Stimulated activated CD8-positive, alpha-beta memory T cell treated with anti-CD3 and anti-CD28 coated beads, Interleukin-4, amount 100 ng/mL, for 1 hour (primary cell): Measurements from ENCODE around the gene MTG1.
A peak's percentile ranks its signal among the peaks of the same experiment; 100 is the strongest.

ENCODE experiments used
- DNase-seq, 2 donors: peaks; one replicate each; pipeline ENCODE4 v3.0.0-alpha.2; 2020; ENCODE audit warnings: low read depth in 2 of 2, low spot score in 1 of 2

Gene MTG1, protein sequence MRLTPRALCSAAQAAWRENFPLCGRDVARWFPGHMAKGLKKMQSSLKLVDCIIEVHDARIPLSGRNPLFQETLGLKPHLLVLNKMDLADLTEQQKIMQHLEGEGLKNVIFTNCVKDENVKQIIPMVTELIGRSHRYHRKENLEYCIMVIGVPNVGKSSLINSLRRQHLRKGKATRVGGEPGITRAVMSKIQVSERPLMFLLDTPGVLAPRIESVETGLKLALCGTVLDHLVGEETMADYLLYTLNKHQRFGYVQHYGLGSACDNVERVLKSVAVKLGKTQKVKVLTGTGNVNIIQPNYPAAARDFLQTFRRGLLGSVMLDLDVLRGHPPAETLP

GRCh38 chr10:133394064-133394663, at the start of gene MTG1:
MTG1 (plus strand) TSS chr10:133394157; CDS start chr10:133394221, 64 bp downstream.
- peak; percentile 72 to 88 for DNase-seq

- no peak for DNase-seq
These were observed 49.7 kb upstream of the MTG1 start for GRCh38 chr10:133344236-133344635.

- no peak for DNase-seq
These were observed 47.5 kb upstream of the MTG1 start for GRCh38 chr10:133346413-133346812.

- DNase-seq, result no peak
These were observed 46.0 kb upstream of the MTG1 start for GRCh38 chr10:133347710-133348517.

DNA sequence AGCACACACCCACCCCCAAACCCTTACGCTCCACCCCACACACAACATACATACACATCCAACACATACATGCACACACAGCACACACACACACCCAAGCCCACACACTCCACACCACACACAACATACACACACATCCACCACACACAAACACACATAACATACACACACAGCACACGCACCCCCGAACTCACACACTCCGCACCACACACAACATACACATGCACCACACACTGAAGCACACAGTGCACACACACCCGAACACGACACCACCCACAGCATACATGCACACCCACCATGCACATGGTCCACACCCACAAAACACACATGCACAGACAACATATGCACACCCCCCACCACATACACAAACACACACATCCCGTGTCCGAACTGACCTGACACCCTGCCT, 44.8 kb upstream of the MTG1 start:
- DNase-seq, result no peak

GRCh38 chr10:133349577-133350011, 44.4 kb upstream of the MTG1 start:
- DNase-seq, result no peak

DNA sequence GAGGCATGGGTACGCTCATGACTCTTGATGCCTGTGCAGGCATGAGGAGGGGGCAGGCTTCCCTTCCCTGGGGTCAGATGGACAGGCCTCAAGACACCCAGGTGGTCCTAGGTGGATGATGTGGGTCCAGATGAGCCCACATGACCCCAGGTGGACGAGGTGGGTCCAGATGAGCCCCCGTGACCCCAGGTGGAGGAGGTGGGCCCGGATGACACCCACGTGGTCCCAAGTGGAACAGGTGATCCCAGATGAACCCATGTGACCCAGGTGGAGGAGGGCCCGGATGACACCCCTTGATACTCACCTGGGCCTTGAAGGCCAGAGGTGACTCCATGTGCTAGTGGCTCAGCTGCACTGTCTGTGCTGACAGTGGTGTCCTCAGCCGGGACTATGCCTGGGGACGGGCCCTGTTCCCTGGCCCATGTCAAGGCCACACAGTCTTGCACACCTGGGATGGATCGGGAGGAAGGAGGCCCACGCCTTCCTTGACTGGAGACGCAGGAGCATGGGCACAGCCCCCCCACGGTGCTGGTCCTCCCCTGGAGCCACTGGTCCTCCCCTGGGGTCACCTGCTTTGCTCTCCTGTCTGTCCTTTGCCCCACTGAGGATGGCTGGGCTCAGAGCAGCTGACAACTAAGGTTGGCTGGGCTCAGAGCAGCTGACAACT, 43.5 kb upstream of the MTG1 start:
- no peak for DNase-seq

GRCh38 chr10:133350950-133351329, 43.0 kb upstream of the MTG1 start:
- DNase-seq, result no peak

- no peak for DNase-seq
These were observed 42.3 kb upstream of the MTG1 start for GRCh38 chr10:133351408-133352318.

DNA sequence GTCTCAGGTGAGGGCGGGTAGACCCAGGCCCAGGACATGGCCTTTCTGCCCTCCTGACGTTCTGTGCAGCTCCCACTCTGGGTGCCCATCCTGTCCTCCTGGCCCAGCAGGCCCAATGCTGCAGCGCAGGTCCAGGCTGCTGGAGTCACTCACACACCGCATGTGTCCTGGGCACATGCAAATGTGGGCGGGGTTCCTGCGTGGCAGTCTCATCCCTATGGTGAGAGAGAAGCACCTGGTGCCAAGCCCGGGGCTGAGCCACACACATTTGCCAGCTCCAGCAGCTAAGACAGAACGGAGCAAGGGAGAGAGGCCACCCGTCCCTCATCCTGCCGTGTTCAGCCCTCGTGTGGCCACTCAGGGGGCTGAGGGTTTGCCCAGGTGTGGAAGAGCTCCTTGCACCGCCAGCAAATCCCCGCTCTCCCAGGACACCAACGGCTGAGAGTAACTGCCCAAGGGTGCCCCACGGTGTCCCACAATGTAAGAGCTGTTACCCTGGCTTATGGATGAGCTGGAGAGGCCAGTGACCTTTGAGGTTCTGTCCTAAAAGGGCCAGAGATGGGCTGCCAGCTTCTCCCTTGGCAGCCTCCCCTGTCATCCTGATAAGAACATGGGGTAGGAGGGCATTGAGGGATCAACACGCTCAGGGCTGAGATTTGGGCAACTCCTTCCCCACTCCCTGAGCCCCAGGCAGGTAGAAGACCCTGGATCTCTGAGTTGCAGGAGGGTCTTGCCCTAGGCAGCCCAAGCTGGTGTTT, 40.6 kb upstream of the MTG1 start:
- DNase-seq, result no peak

DNA sequence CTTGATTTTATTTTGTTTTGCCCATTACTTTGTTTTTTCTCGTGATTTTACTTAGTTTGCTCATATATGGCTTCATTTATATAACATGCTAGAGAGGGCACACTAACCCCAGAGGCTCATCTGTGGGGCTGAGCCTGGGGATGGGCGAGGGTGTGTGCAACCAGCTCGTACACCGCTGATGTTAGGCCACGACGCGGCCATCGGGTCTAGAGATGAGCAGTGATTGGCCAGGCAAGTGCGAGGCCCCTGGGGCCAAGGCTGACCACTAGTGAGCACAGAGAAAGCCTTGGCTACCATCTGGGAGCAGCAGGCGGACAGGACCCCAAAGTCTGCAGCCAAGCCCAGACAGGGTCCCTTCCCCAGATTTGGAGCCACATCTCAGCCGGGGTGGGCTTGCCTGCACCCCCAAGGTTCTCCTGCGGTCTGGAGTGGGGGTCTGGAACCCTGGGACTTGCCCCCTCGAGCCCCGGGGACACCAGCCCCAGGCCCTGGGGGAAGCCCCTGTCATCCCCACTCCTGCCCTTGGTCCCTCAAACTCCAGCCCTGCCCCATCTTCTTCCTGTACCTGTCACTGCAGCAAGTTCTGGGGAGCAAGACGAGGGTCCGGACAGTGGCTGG, 39.9 kb upstream of the MTG1 start:
- no peak for DNase-seq

DNA sequence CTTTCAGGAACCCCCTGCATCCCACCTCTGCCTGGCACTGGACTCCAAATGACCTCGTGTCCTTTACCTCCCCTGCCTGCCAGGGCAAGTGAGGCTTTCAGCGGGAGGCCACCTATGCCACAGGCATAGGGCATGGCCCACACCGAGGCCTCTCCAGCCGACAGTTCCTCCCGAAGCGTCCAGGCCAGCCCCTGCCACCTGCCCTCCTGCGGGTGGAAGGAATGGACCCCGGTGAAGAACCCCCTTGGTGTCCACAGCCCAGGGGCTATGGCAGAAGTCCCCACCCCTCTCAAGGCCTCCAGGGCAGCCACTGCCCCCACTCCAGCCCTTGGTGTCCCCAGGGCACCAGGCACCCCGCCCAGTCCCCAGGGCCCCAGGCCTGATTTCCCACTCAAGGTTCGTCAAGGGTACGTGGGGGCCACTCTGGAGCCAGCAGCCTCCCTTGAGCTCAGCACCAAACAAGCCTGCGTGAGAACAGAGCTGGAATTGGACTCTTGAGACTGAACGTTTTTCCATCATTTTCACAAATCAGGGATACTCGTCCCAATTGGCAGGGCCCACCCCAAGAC, 39.2 kb upstream of the MTG1 start:
- DNase-seq, result no peak

DNA sequence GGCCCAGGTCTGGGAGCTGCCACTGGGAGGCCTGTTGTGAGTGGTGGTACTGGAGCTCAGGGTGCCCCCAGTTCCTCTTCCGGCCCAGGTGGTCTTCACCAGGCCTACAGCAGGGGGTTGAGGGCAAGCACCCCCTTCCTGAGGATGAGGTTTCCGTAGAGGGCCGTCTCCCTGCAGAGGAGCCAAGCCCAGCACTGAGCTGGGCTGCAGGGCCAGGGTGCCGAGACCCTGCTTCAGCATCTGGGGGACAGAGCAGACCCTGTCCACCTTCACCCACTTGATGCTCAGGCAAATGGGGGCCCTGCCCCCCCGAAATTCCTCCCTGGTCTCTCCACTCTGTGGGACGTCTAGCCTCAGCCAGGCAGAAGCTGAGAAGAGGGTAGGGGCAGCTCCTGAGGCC, 38.7 kb upstream of the MTG1 start:
- no peak for DNase-seq

DNA sequence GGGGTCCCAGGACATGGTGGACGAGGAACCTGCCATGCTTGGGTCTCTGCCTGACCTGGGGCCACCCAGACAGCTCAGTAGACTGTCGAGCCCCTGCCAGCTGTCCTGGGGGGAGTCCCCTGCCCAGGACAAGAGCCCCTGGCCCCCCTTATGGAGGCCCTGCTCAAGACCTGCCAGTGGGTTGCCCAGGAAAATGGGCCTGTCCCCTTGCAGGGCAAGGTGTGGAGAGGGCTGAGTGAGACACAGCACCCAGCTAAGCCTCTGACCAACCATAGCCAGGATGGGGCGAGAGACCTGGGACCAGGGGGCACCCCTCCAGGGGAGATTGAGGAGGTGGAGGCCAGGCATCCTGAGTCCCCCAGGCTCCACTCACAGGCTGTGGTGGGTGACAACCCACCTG, 38.0 kb upstream of the MTG1 start:
- DNase-seq, result no peak

DNA sequence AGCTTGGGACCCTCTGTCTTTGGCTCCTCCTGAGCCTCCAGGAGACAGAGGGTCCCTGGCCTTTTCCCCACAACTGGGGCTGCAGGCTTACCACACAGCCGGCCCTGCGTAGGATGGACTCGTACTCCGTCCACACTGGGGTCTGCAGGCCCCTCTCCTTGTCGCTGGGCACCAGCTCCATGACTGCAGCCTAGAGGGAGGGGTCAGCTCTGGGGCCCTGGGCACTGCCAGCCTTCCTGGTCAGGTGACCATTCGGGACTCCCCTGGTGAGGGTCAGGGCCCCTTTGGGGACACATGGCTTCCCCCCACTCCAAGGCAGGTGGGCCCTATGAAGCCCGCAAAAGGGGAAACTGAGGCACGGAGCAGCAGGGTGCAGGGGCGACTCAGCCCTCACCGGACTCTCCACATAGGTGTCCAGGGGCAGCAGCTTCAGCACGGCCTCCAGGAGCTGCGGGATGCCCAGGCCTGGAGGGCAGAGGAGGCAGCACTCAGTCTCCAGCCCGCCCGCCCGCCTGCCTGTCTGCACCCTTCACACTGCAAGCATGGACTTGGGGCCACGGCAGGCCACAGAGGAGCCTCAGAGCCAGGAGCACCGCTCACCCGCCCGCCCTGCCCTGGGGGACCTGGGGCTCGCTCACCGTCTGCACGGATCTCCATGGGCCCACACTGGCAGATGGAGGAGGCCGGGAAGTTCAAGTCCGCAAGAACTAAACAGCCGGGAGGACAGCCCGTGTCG, 37.2 kb upstream of the MTG1 start:
- no peak for DNase-seq

- DNase-seq, result peak; percentile 36 to 43
These were observed 36.4 kb upstream of the MTG1 start, which contains the start of gene FUOM for GRCh38 chr10:133357285-133358161. FUOM (minus strand) TSS chr10:133358019; CDS start chr10:133358007, 12 bp downstream.
